HEK293 (cell line): ENCODE results near the gene ANO6.

ENCODE experiments used
- CTCF ChIA-PET: fragments of 350-600 bp; formaldehyde crosslinking; extraction: SDS; loops from one replicate; lab custom pipeline; 2021; ENCODE audit warnings: antibody characterized with exemption; lab: Yijun Ruan, JAX
- POLR2A ChIA-PET: fragments of 300-600 bp; formaldehyde crosslinking; extraction: SDS; loops from one replicate; lab custom pipeline; 2020; ENCODE audit warnings: antibody characterized with exemption, inconsistent platforms; lab: Yijun Ruan, JAX
- H3K27ac ChIP-seq: fragments of 200-500 bp; sonication (Bioruptor generic); 2 replicates; pipeline ENCODE4 v1.5.1; 2014; ENCODE audit warnings: low read depth, low read length, control low read depth, inconsistent platforms; ENCODE audit errors: extremely low read depth
- H3K36me3 ChIP-seq, 2 experiments: fragments of 200-500 bp in 1 of 2; sonication (Bioruptor generic) in 1 of 2; 1 replicate in 1 of 2; 2 replicates in 1 of 2; pipeline ENCODE4 v1.5.1; 2014 to 2017; ENCODE audit warnings: inconsistent platforms in 2 of 2, low read length in 2 of 2; ENCODE audit not compliant: control insufficient read depth in 2 of 2, insufficient read depth in 1 of 2
- H3K4me1 ChIP-seq: fragments of 200-500 bp; sonication (Bioruptor generic); 2 replicates; pipeline ENCODE4 v1.5.1; 2014; ENCODE audit warnings: mild to moderate bottlenecking, low read length, inconsistent platforms; ENCODE audit not compliant: control insufficient read depth, insufficient read depth
- H3K4me3 ChIP-seq: 2 replicates; pipeline ENCODE4 v1.5.1; 2011; ENCODE audit warnings: low read depth, mild to moderate bottlenecking, control low read depth, low read length, moderate library complexity
- H3K9me3 ChIP-seq: fragments of 200-500 bp; sonication (Bioruptor generic); 2 replicates; pipeline ENCODE4 v1.5.1; 2014; ENCODE audit warnings: low read depth, low read length, inconsistent platforms; ENCODE audit not compliant: control insufficient read depth, insufficient read depth
- AEBP2 ChIP-seq: fragments of 450-650 bp; formaldehyde crosslinking; IDR thresholded peaks from 2 replicates; pipeline ENCODE4 v1.5.1; 2016; ENCODE audit warnings: missing biosample characterization, missing genetic modification characterization, borderline replicate concordance
- HOXC10 ChIP-seq: sonication (generic); formaldehyde crosslinking; IDR thresholded peaks from 2 replicates; pipeline ENCODE4 v1.8.1; 2023; ENCODE audit warnings: mild to moderate bottlenecking, missing genetic modification reagents
- KLF1 ChIP-seq: fragments of 450-650 bp; formaldehyde crosslinking; IDR thresholded peaks from 2 replicates; pipeline ENCODE4 v1.5.1; 2016; ENCODE audit warnings: missing biosample characterization, missing genetic modification characterization
- PATZ1 ChIP-seq: fragments of 450-650 bp; formaldehyde crosslinking; IDR thresholded peaks from 2 replicates; pipeline ENCODE4 v1.5.1; 2016; ENCODE audit warnings: missing biosample characterization, missing genetic modification characterization
- PRDM1 ChIP-seq: fragments of 450-650 bp; formaldehyde crosslinking; IDR thresholded peaks from 2 replicates; pipeline ENCODE4; 2016; ENCODE audit warnings: missing biosample characterization, missing genetic modification characterization
- PRDM6 ChIP-seq: fragments of 450-650 bp; formaldehyde crosslinking; IDR thresholded peaks from 2 replicates; pipeline ENCODE4 v1.5.1; 2017; ENCODE audit warnings: missing biosample characterization, missing genetic modification characterization
- SCRT1 ChIP-seq: fragments of 450-650 bp; formaldehyde crosslinking; IDR thresholded peaks from 2 replicates; pipeline ENCODE4 v1.5.1; 2016; ENCODE audit warnings: missing biosample characterization, missing genetic modification characterization, borderline replicate concordance
- TRIM28 ChIP-seq: IDR thresholded peaks from 2 replicates; pipeline ENCODE4 v1.6.1; 2011; ENCODE audit warnings: low read length, control low read depth, borderline replicate concordance
- ZBTB20 ChIP-seq: fragments of 450-650 bp; formaldehyde crosslinking; IDR thresholded peaks from 2 replicates; pipeline ENCODE4 v1.5.1; 2016; ENCODE audit warnings: missing biosample characterization, missing genetic modification characterization
- ZBTB48 ChIP-seq: fragments of 450-650 bp; formaldehyde crosslinking; IDR thresholded peaks from 2 replicates; pipeline ENCODE4 v1.5.1; 2016; ENCODE audit warnings: missing biosample characterization, missing genetic modification characterization
- ZEB2 ChIP-seq: fragments of 450-650 bp; formaldehyde crosslinking; IDR thresholded peaks from 2 replicates; pipeline ENCODE4 v1.5.1; 2016; ENCODE audit warnings: missing biosample characterization, missing genetic modification characterization
- ZIC2 ChIP-seq: fragments of 450-650 bp; formaldehyde crosslinking; IDR thresholded peaks from 2 replicates; pipeline ENCODE4 v1.5.1; 2016; ENCODE audit warnings: missing biosample characterization, missing genetic modification characterization
- ZNF114 ChIP-seq: fragments of 450-650 bp; formaldehyde crosslinking; IDR thresholded peaks from 2 replicates; pipeline ENCODE4 v1.5.0; 2017; ENCODE audit warnings: missing biosample characterization, missing genetic modification characterization
- ZNF16 ChIP-seq: fragments of 450-650 bp; formaldehyde crosslinking; IDR thresholded peaks from 2 replicates; pipeline ENCODE4 v1.5.1; 2016; ENCODE audit warnings: low read depth, missing biosample characterization, missing genetic modification characterization
- ZNF221 ChIP-seq: fragments of 450-650 bp; formaldehyde crosslinking; IDR thresholded peaks from 2 replicates; pipeline ENCODE4 v1.5.1; 2017; ENCODE audit warnings: missing biosample characterization, missing genetic modification characterization, borderline replicate concordance
- ZNF398 ChIP-seq: fragments of 450-650 bp; formaldehyde crosslinking; IDR thresholded peaks from 2 replicates; pipeline ENCODE4 v1.5.1; 2017; ENCODE audit warnings: missing biosample characterization, missing genetic modification characterization
- ZNF544 ChIP-seq: fragments of 450-650 bp; formaldehyde crosslinking; IDR thresholded peaks from 2 replicates; pipeline ENCODE4 v1.5.0; 2017; ENCODE audit warnings: missing biosample characterization, missing genetic modification characterization
- ZNF596 ChIP-seq: fragments of 450-650 bp; IDR thresholded peaks from 2 replicates; pipeline ENCODE4 v1.5.0; 2018; ENCODE audit warnings: missing biosample characterization, mild to moderate bottlenecking, missing genetic modification characterization, moderate library complexity
- ZNF707 ChIP-seq: fragments of 450-650 bp; formaldehyde crosslinking; IDR thresholded peaks from 2 replicates; pipeline ENCODE4 v1.5.1; 2016; ENCODE audit warnings: missing biosample characterization, missing genetic modification characterization
- ZNF776 ChIP-seq: fragments of 450-650 bp; formaldehyde crosslinking; IDR thresholded peaks from 2 replicates; pipeline ENCODE4 v1.5.0; 2017; ENCODE audit warnings: missing biosample characterization, missing genetic modification characterization, borderline replicate concordance
- ZNF792 ChIP-seq: fragments of 450-650 bp; formaldehyde crosslinking; IDR thresholded peaks from 2 replicates; pipeline ENCODE4 v1.5.1; 2016; ENCODE audit warnings: missing biosample characterization, missing genetic modification characterization

Gene ANO6

GRCh38 chr12:45213107-45213506 is 2.8 kb upstream of the ANO6 start:
- Histone ChIP-seq H3K4me3 (no peak overlapping the region), H3K27ac (no peak overlapping the region), H3K4me1 (0 out of 2 replicates have a peak, but pooled peaks cover 2% of the 10 kb centered on the region), H3K36me3 (no peaks in the 10 kb centered on the region), H3K9me3 (no peaks in the 10 kb centered on the region)
- no peak for TF ChIP-seq ZNF544 (tag by site-specific recombination)
- TF ChIP-seq ZBTB20, result no peak
- TF ChIP-seq ZNF707, result no peak
- no peak for TF ChIP-seq KLF1
- TF ChIP-seq ZNF792 (tag by site-specific recombination), result no peak
- TF ChIP-seq ZEB2 (tag by site-specific recombination), result no peak
- no peak for TF ChIP-seq ZBTB48 (tag by site-specific recombination)
- TF ChIP-seq TRIM28, result no peak
- TF ChIP-seq ZNF114, result no peak
- no peak for TF ChIP-seq ZNF398 (tag by site-specific recombination)
- TF ChIP-seq PATZ1 (tag by site-specific recombination), result no peak
- no peak for TF ChIP-seq PRDM1 (tag by site-specific recombination)
- no peak for TF ChIP-seq ZNF596 (tag by site-specific recombination)
- no peak for TF ChIP-seq ZNF221 (tag by site-specific recombination)
- TF ChIP-seq HOXC10 (CRISPR knock-in tag), result no peak
- TF ChIP-seq AEBP2 (tag by site-specific recombination), result no peak
- ChIA-PET POLR2A (no interaction called here), CTCF (interaction anchor here (0.6 to 1.1 kb wide), 2 partner anchors 42 to 175 kb away, joined by 3 to 4 read pairs; no protein-coding TSS in a partner anchor)

GRCh38 chr12:45214071-45214470 is 1.8 kb upstream of the ANO6 start:
- ChIA-PET CTCF (interaction anchor here (0.6 to 1.8 kb wide), 6 partner anchors 10 to 720 kb away, joined by 3 to 9 read pairs (median 4); no protein-coding TSS in a partner anchor), POLR2A (interaction anchor here (2.2 kb wide), 1 partner anchor 55 kb away, joined by 16 read pairs; no protein-coding TSS in a partner anchor)
- Histone ChIP-seq H3K27ac (no peak overlapping the region), H3K9me3 (no peaks in the 10 kb centered on the region), H3K36me3 (no peaks in the 10 kb centered on the region), H3K4me1 (0 out of 2 replicates have a peak, but pooled peaks cover 2% of the 10 kb centered on the region), H3K4me3 (no peak overlapping the region)
- TF ChIP-seq ZNF776 (tag by site-specific recombination) (no peak), ZNF596 (tag by site-specific recombination) (no peak), PRDM6 (tag by site-specific recombination) (0 out of 2 replicates have a peak, but pooled peaks have one; percentile 34), ZIC2 (no peak), SCRT1 (no peak), ZNF16 (tag by site-specific recombination) (no peak)
